ENCODE measurements around the gene EEF1A2. TPM values are rescaled to one million over a fixed set of nuclear protein-coding genes. Genes with fewer than 3 reads are reported as not detected.

Gene EEF1A2
- total RNA-seq, 4 donors from 2014 or later: 13.3 to 26.8 (median 22.9) TPM

GRCh38 chr20:63491635-63492230 lies 7.2 kb downstream of the EEF1A2 start:
- DNase-seq (ENCODE audit: low spot score in 2 of 2): no peak
- H3K4me3 ChIP-seq (ENCODE audit: low read depth, poor library complexity, severe bottlenecking): no peak overlapping the region
- TF ChIP-seq POLR2A (IDR thresholded peaks at IDR 0.05): no peak
- intact Hi-C loops (cut with DNase I; ENCODE audit: low total_unique reads): no loop called here
- 51 to 90% methylated on average over 4 of the region's 4 CpGs for WGBS, 2 donors

GRCh38 chr20:63491078-63491477 lies 7.8 kb downstream of the EEF1A2 start:
- intact Hi-C loops (cut with DNase I; ENCODE audit: low total_unique reads): no loop called here
- 85 to 90% methylated on average over 3 to 4 of the region's 4 CpGs for WGBS, 2 donors
- no peak overlapping the region for H3K4me3 ChIP-seq (ENCODE audit: low read depth, poor library complexity, severe bottlenecking)
- TF ChIP-seq POLR2A (IDR thresholded peaks at IDR 0.05) (no peak), CTCF (IDR thresholded peaks at IDR 0.05) (no peak)
- DNase-seq (ENCODE audit: low spot score in 2 of 2): no peak

GRCh38 chr20:63490416-63490815 lies 8.5 kb downstream of the EEF1A2 start:
- no peak for DNase-seq (ENCODE audit: low spot score in 2 of 2)
- TF ChIP-seq POLR2A (IDR thresholded peaks at IDR 0.05) (no peak), CTCF (IDR thresholded peaks at IDR 0.05) (no peak)
- intact Hi-C loops (cut with DNase I; ENCODE audit: low total_unique reads): no loop called here
- no peak overlapping the region for H3K4me3 ChIP-seq (ENCODE audit: low read depth, poor library complexity, severe bottlenecking)
- 76 to 82% methylated on average over 24 of the region's 24 CpGs for WGBS, 2 donors

GRCh38 chr20:63488315-63489251 lies 10.3 kb downstream of the EEF1A2 start:
- WGBS, 2 donors: 16 to 44% methylated on average over 29 to 70 of the region's 83 CpGs
- no peak for DNase-seq (ENCODE audit: low spot score in 2 of 2)
- intact Hi-C loops (cut with DNase I; ENCODE audit: low total_unique reads): no loop called here
- no peak for TF ChIP-seq POLR2A (IDR thresholded peaks at IDR 0.05)
- no peak for TF ChIP-seq CTCF (IDR thresholded peaks at IDR 0.05)
- no peak overlapping the region for H3K4me3 ChIP-seq (ENCODE audit: low read depth, poor library complexity, severe bottlenecking)

GRCh38 chr20:63487781-63488241 lies 11.1 kb downstream of the EEF1A2 start:
- no peak for DNase-seq (ENCODE audit: low spot score in 2 of 2)
- H3K4me3 ChIP-seq (ENCODE audit: low read depth, poor library complexity, severe bottlenecking): no peak overlapping the region
- intact Hi-C loops (cut with DNase I; ENCODE audit: low total_unique reads): no loop called here
- 14% methylated on average over 31 of the region's 40 CpGs; no CpG with 5 or more reads in 1 of the 2 donors for WGBS, 2 donors
- TF ChIP-seq CTCF (IDR thresholded peaks at IDR 0.05): no peak
- no peak for TF ChIP-seq POLR2A (IDR thresholded peaks at IDR 0.05)

GRCh38 chr20:63487116-63487764 lies 11.6 kb downstream of the EEF1A2 start:
- intact Hi-C loops (cut with DNase I; ENCODE audit: low total_unique reads): no loop called here
- 47 to 48% methylated on average over 14 of the region's 14 CpGs for WGBS, 2 donors
- DNase-seq (ENCODE audit: low spot score in 2 of 2): no peak
- no peak overlapping the region for H3K4me3 ChIP-seq (ENCODE audit: low read depth, poor library complexity, severe bottlenecking)
- TF ChIP-seq POLR2A (IDR thresholded peaks at IDR 0.05) (no peak), CTCF (IDR thresholded peaks at IDR 0.05) (no peak)

Data from lower leg skin (tissue), 4 donors.